ENCODE results near the gene TGFB1. TPM values are rescaled to one million over a fixed set of nuclear protein-coding genes. Genes with fewer than 3 reads are reported as not detected.

Gene TGFB1
- total and polyA plus RNA-seq, 2 of the 13 experiments (the other 11 are each of a cell fraction or from before 2014, with no cell fraction given) = 4.1 to 5.4 TPM

- in situ Hi-C loops (cut with HindIII; ENCODE audit: extremely low pct_ligation_motif_present, low pct_unique_long_range_greater_than_20kb) = no loop called here
- no peaks in the 10 kb centered on the region; a peak in 1 of 5 replicates for H3K36me3 ChIP-seq (replicated peaks in 1 of 2; ENCODE audit: control insufficient read depth in 1 of 2, insufficient read depth in 2 of 2, low read length in 2 of 2)
- BruUV-seq (replicated peaks) = TSS peak; percentile 90
- H3K9me3 ChIP-seq (ENCODE audit: low read length) = no peaks in the 10 kb centered on the region
- peak within 1 kb of the TSS; percentile 94 for H3K4me2 ChIP-seq (ENCODE audit: low read depth, low read length)
- H4K20me1 ChIP-seq (ENCODE audit: insufficient read depth, low read length) = no peaks in the 10 kb centered on the region
- H3K27ac ChIP-seq (ENCODE audit: extremely low read length, insufficient read depth, low read length) = peak within 1 kb of the TSS; percentile 95
- peak within 1 kb of the TSS; percentile 70 to 87 (median 84) for H3K4me3 ChIP-seq (replicated peaks in 1 of 3; ENCODE audit: insufficient read depth in 1 of 3, low read depth in 2 of 3, low read length in 3 of 3)
- POLR2A ChIA-PET = interaction anchor here (0.6 to 3.3 kb wide), 21 partner anchors 8 to 647 kb away, joined by 3 to 41 read pairs (median 5); partner anchors contain the start of genes B3GNT8, COQ8B, DMAC2 and HNRNPUL1
- CTCF ChIA-PET (ENCODE audit: low intra/inter-chr PET ratio, low total read pairs) = no interaction called here
- peak within 1 kb of the TSS; percentile 28 for H2AFZ ChIP-seq (ENCODE audit: low read length)
- peak; percentile 97 for FAIRE-seq
- H3K27me3 ChIP-seq (ENCODE audit: control insufficient read depth in 1 of 2, insufficient read depth in 2 of 2, low read length in 2 of 2) = no peaks in the 10 kb centered on the region; a peak in 2 of 5 replicates
- intact Hi-C loops (cut with micrococcal nuclease; ENCODE audit: unreplicated experiment) = no loop called here
- H3K79me2 ChIP-seq (ENCODE audit: insufficient read depth, low read length) = peaks cover 19% of the 10 kb centered on the region
- WGBS (ENCODE audit: low lambda C conversion rate) = under 1% methylated on average over 13 of the region's 56 CpGs
- peak; percentile 95 for ATAC-seq
- peaks cover 50% of the 10 kb centered on the region for H3K4me1 ChIP-seq (ENCODE audit: insufficient read depth, low read length)
- peak within 1 kb of the TSS; percentile 98 for H3K9ac ChIP-seq (ENCODE audit: insufficient read depth, low read depth, low read length)
- DNase-seq (ENCODE audit: low spot score) = peak; percentile 96
- TF ChIP-seq TERF1 (CRISPR knock-in tag; IDR thresholded peaks at IDR 0.05) = no peak
- TF ChIP-seq, protein P1, sequence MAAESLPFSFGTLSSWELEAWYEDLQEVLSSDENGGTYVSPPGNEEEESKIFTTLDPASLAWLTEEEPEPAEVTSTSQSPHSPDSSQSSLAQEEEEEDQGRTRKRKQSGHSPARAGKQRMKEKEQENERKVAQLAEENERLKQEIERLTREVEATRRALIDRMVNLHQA (CRISPR knock-in tag; IDR thresholded peaks at IDR 0.05) = no peak
- TF ChIP-seq ZNF567 (CRISPR knock-in tag; IDR thresholded peaks at IDR 0.05; ENCODE audit: borderline replicate concordance) = no peak
- no peak for TF ChIP-seq ZNF800 (CRISPR knock-in tag; IDR thresholded peaks at IDR 0.05)
- TF ChIP-seq MYC (CRISPR knock-in tag; IDR thresholded peaks at IDR 0.05; ENCODE audit: borderline replicate concordance) = peak; percentile 39; the same call in 1 of the 2 replicates
- TF ChIP-seq HOMEZ (CRISPR knock-in tag; IDR thresholded peaks at IDR 0.05; ENCODE audit: low read depth) = no peak
- peak; percentile 68; the same call in 1 of the 2 replicates for TF ChIP-seq ZNF644 (CRISPR knock-in tag; IDR thresholded peaks at IDR 0.05; ENCODE audit: low read depth)
- TF ChIP-seq REXO4 (CRISPR knock-in tag; IDR thresholded peaks at IDR 0.05; ENCODE audit: borderline replicate concordance) = no peak
- TF ChIP-seq ZFP91 (CRISPR knock-in tag; IDR thresholded peaks at IDR 0.05; ENCODE audit: borderline replicate concordance) = peak; percentile 81; the same call in 1 of the 2 replicates
These were observed 10.2 kb upstream of the TGFB1 start, which contains the start of gene B9D2 for GRCh38 chr19:41363753-41364523. TSS of gene B9D2 (minus strand) at chr19:41364149. CDS start at chr19:41363519, 630 bp downstream.

All from HepG2 (cell line).